Esophagus squamous epithelium (tissue), 4 donors: ENCODE data around the gene TANGO6.

Source experiments
- CTCF ChIP-seq, 6 experiments: fragments of 450-650 bp in 4 of 6; fragments of 200-600 bp in 2 of 6; sonication (generic) in 2 of 6; IDR thresholded peaks; one replicate each; pipeline ENCODE4 v1.5.1; 2016 to 2019; ENCODE audit warnings: antibody characterized with exemption in 6 of 6, mild to moderate bottlenecking in 4 of 6, moderate library complexity in 4 of 6
- POLR2A ChIP-seq, 4 donors: fragments of 450-650 bp; IDR thresholded peaks; one replicate each; pipeline ENCODE4 v1.6.1; 2017; ENCODE audit warnings: antibody characterized with exemption in 4 of 4, mild to moderate bottlenecking in 4 of 4, moderate library complexity in 3 of 4

GRCh38 chr16:68826652-68827051, 16.7 kb upstream of the TANGO6 start:
- TF ChIP-seq CTCF (IDR thresholded peaks at IDR 0.05) (no peak), POLR2A (IDR thresholded peaks at IDR 0.05) (no peak)
